PC-3 (cell line): ENCODE data around the gene LGI2. TPM values are rescaled to one million over a fixed set of nuclear protein-coding genes. Genes with fewer than 3 reads are reported as not detected.

Experiments used
- ATAC-seq: fragments of 200-7000 bp; cut with Tn5 transposase; 2 replicates; pipeline ENCODE4 v1.9.1; 2020; ENCODE audit warnings: mild to moderate bottlenecking, moderate library complexity
- BruUV-seq: library from RNA; stranded (reverse); fragments of 400-500 nt; replicated peaks from 2 replicates; lab custom pipeline; 2021; lab: Mats Ljungman, UMichigan
- CTCF ChIA-PET: fragments of 300-600 bp; sonication (Branson Sonifier 250); formaldehyde crosslinking; loops from one replicate; lab custom pipeline; 2022; ENCODE audit warnings: antibody characterized with exemption; lab: Charles Lee
- POLR2A ChIA-PET: fragments of 300-600 bp; sonication (Branson Sonifier 250); formaldehyde crosslinking; loops from one replicate; lab custom pipeline; 2022; ENCODE audit warnings: antibody characterized with exemption; ENCODE audit not compliant: unreplicated experiment; lab: Charles Lee
- DNase-seq: peaks from one replicate; pipeline ENCODE4 v3.0.0-alpha.2; 2015
- H2AFZ ChIP-seq: fragments of 300-600 bp; sonication (generic); 2 replicates; pipeline ENCODE4 v1.6.0; 2016; ENCODE audit warnings: antibody characterized with exemption, low read length
- H3F3A ChIP-seq: fragments of 300-600 bp; sonication (generic); one replicate; pipeline ENCODE4 v1.6.0; 2017; ENCODE audit warnings: antibody characterized with exemption, low read length, control low read depth, mild to moderate bottlenecking; ENCODE audit not compliant: unreplicated experiment
- H3K27ac ChIP-seq: fragments of 300-600 bp; sonication (generic); 2 replicates; pipeline ENCODE4 v1.5.1; 2016; ENCODE audit warnings: mild to moderate bottlenecking, low read length
- H3K27me3 ChIP-seq: fragments of 300-600 bp; sonication (generic); 2 replicates; pipeline ENCODE4 v1.6.1; 2016; ENCODE audit warnings: low read length, mixed read lengths
- H3K36me3 ChIP-seq: fragments of 300-600 bp; sonication (generic); 2 replicates; pipeline ENCODE4 v1.6.1; 2016; ENCODE audit warnings: low read depth, mixed run types, low read length, mixed read lengths
- H3K4me1 ChIP-seq: fragments of 300-600 bp; sonication (generic); 2 replicates; pipeline ENCODE4 v1.5.1; 2016; ENCODE audit warnings: low read length; ENCODE audit not compliant: insufficient read depth
- H3K4me2 ChIP-seq: fragments of 300-600 bp; sonication (generic); 2 replicates; pipeline ENCODE4 v1.6.0; 2016; ENCODE audit warnings: low read length
- H3K4me3 ChIP-seq: fragments of 300-600 bp; sonication (generic); 2 replicates; pipeline ENCODE4 v1.5.1; 2016; ENCODE audit warnings: mild to moderate bottlenecking, low read length, mixed read lengths
- H3K79me2 ChIP-seq: fragments of 300-600 bp; sonication (generic); 2 replicates; pipeline ENCODE4 v1.6.1; 2017; ENCODE audit warnings: low read length, mixed read lengths
- H3K9ac ChIP-seq: fragments of 300-600 bp; sonication (generic); 2 replicates; pipeline ENCODE4 v1.6.0; 2016; ENCODE audit warnings: mild to moderate bottlenecking, low read length
- H3K9me2 ChIP-seq: fragments of 300-600 bp; sonication (generic); replicated peaks from 2 replicates; pipeline ENCODE4 v1.6.1; 2016; ENCODE audit warnings: mixed run types, low read length, mixed read lengths
- H3K9me3 ChIP-seq: fragments of 300-600 bp; sonication (generic); 2 replicates; pipeline ENCODE4 v1.6.1; 2016; ENCODE audit warnings: low read length, mixed read lengths
- H4K20me1 ChIP-seq: fragments of 300-600 bp; sonication (generic); 2 replicates; pipeline ENCODE4 v1.6.1; 2016; ENCODE audit warnings: low read length, mixed read lengths
- CTCF ChIP-seq: fragments of 300-600 bp; sonication (generic); conservative IDR thresholded peaks from 2 replicates; pipeline ENCODE4 v1.5.1; 2017; ENCODE audit warnings: antibody characterized with exemption, low read depth, mild to moderate bottlenecking, low read length
- EZH2 ChIP-seq: fragments of 300-600 bp; sonication (generic); IDR thresholded peaks from one replicate; pipeline ENCODE4 v1.6.1; 2017; ENCODE audit warnings: antibody characterized with exemption, mild to moderate bottlenecking, low read length; ENCODE audit not compliant: unreplicated experiment
- EZH2phosphoT487 ChIP-seq: fragments of 300-600 bp; sonication (generic); IDR thresholded peaks from 2 replicates; pipeline ENCODE4 v1.6.1; 2018; ENCODE audit warnings: mild to moderate bottlenecking, antibody characterized with exemption, low read length, borderline replicate concordance
- intact Hi-C: fragments of 100-400 bp; cut with micrococcal nuclease; formaldehyde crosslinking; loops from 2 replicates; pipeline ENCODE4 v1.9.0; 2023
- total RNA-seq: library from RNA; depleted of rRNA; stranded (reverse); fragments of >200 nt; gene quantifications from 2 replicates; pipeline ENCODE4 v1.2.3, GENCODE V29; 2014

LGI2 gene
- total RNA-seq, 1 experiment from 2014 or later: 0.18 TPM

- H3K36me3 ChIP-seq: no peaks in the 10 kb centered on the region
- intact Hi-C loops: loop anchor here (5.0 kb wide), 1 partner anchor 162 kb away; no protein-coding TSS in a partner anchor
- TF ChIP-seq CTCF: no peak
- no peak for TF ChIP-seq EZH2
- TF ChIP-seq EZH2phosphoT487: no peak
- POLR2A ChIA-PET: no interaction called here
- no peaks in the 10 kb centered on the region for H3K79me2 ChIP-seq
- H3K4me2 ChIP-seq: no peak overlapping the region
- H3K4me3 ChIP-seq: no peak overlapping the region
- H2AFZ ChIP-seq: no peak overlapping the region
- H3F3A ChIP-seq: no peaks in the 10 kb centered on the region
- H3K27me3 ChIP-seq: no peaks in the 10 kb centered on the region
- ATAC-seq (no peak; the same call in 1 of the 2 replicates), DNase-seq (no peak)
- no peaks in the 10 kb centered on the region for H3K4me1 ChIP-seq
- H4K20me1 ChIP-seq: no peaks in the 10 kb centered on the region
- no peaks in the 10 kb centered on the region for H3K9me3 ChIP-seq
- CTCF ChIA-PET: no interaction called here
- no peaks in the 10 kb centered on the region for H3K9me2 ChIP-seq
- H3K27ac ChIP-seq: no peak overlapping the region
- H3K9ac ChIP-seq: no peak overlapping the region
- BruUV-seq: no TSS peak
These were observed 45.9 kb downstream of the LGI2 start for GRCh38 chr4:24984602-24985532.

GRCh38 chr4:24980740-24981139, 50.0 kb downstream of the LGI2 start:
- no TSS peak for BruUV-seq
- H4K20me1 ChIP-seq: no peaks in the 10 kb centered on the region
- H3K4me3 ChIP-seq: no peak overlapping the region
- no peak overlapping the region for H3K4me2 ChIP-seq
- H3K27me3 ChIP-seq: no peaks in the 10 kb centered on the region
- CTCF ChIA-PET: interaction anchor here (0.6 to 1.3 kb wide), 2 partner anchors 164 to 167 kb away, joined by 3 to 8 read pairs; no protein-coding TSS in a partner anchor
- POLR2A ChIA-PET: no interaction called here
- ATAC-seq (no peak), DNase-seq (no peak)
- H3K79me2 ChIP-seq: no peaks in the 10 kb centered on the region
- H3F3A ChIP-seq: no peaks in the 10 kb centered on the region
- H3K36me3 ChIP-seq: no peaks in the 10 kb centered on the region
- no peaks in the 10 kb centered on the region for H3K9me3 ChIP-seq
- TF ChIP-seq EZH2phosphoT487 (no peak), CTCF (no peak), EZH2 (no peak)
- H3K4me1 ChIP-seq: no peaks in the 10 kb centered on the region
- H3K9ac ChIP-seq: no peak overlapping the region
- no peak overlapping the region for H3K27ac ChIP-seq
- no peak overlapping the region for H2AFZ ChIP-seq
- intact Hi-C loops: loop anchor here (5.0 kb wide), 1 partner anchor 167 kb away; no protein-coding TSS in a partner anchor
- no peaks in the 10 kb centered on the region for H3K9me2 ChIP-seq
